H1 (cell line): Measurements from ENCODE around the gene ERCC6. TPM values are rescaled to one million over a fixed set of nuclear protein-coding genes. Genes with fewer than 3 reads are reported as not detected.

Source experiments
- CTCF ChIA-PET: fragments of 300-600 bp; sonication (Branson Sonifier 250); formaldehyde crosslinking; loops from one replicate; lab custom pipeline; 2021; ENCODE audit not compliant: partially characterized antibody; lab: Charles Lee
- POLR2A ChIA-PET: fragments of 300-600 bp; sonication (Branson Sonifier 250); formaldehyde crosslinking; loops from one replicate; lab custom pipeline; 2021; ENCODE audit warnings: inconsistent platforms; ENCODE audit not compliant: partially characterized antibody; lab: Charles Lee
- DNase-seq, 2 experiments: peaks; one replicate each; pipeline versions ENCODE4 v3.0.0 to v3.0.0-alpha.2; 2010 to 2022; ENCODE audit warnings: low spot score in 2 of 2, low read depth in 1 of 2, mixed read lengths in 1 of 2
- FAIRE-seq: peaks from 2 replicates; lab custom pipeline; 2011; peaks lifted over from hg19 to GRCh38; lab: Jason Lieb, UNC
- H2AFZ ChIP-seq: 2 replicates; pipeline ENCODE4 v1.8.1; 2012; ENCODE audit warnings: low read length, inconsistent platforms
- H2AK5ac ChIP-seq: 2 replicates; pipeline ENCODE4 v1.6.1; 2013; ENCODE audit warnings: low read depth, low read length
- H2BK120ac ChIP-seq: replicated peaks from 2 replicates; pipeline ENCODE3; 2013; ENCODE audit warnings: low read depth, low read length, inconsistent platforms
- H2BK12ac ChIP-seq: 2 replicates; pipeline ENCODE4 v1.6.1; 2013; ENCODE audit warnings: low read depth, low read length
- H2BK15ac ChIP-seq: 2 replicates; pipeline ENCODE4 v1.6.1; 2013; ENCODE audit warnings: low read length
- H2BK20ac ChIP-seq: 2 replicates; pipeline ENCODE4 v1.6.1; 2013; ENCODE audit warnings: low read length
- H2BK5ac ChIP-seq: 2 replicates; pipeline ENCODE4 v1.6.1; 2013; ENCODE audit warnings: low read depth, low read length
- H3K14ac ChIP-seq: 2 replicates; pipeline ENCODE4 v1.6.1; 2013; ENCODE audit warnings: inconsistent platforms; ENCODE audit not compliant: insufficient read length
- H3K18ac ChIP-seq: 2 replicates; pipeline ENCODE4 v1.6.1; 2013; ENCODE audit warnings: low read length; ENCODE audit errors: extremely low read depth
- H3K23ac ChIP-seq: 2 replicates; pipeline ENCODE4 v1.6.1; 2013; ENCODE audit warnings: inconsistent platforms; ENCODE audit not compliant: insufficient read length
- H3K23me2 ChIP-seq: 2 replicates; pipeline ENCODE4 v1.6.1; 2013; ENCODE audit warnings: low read depth, low read length
- H3K27ac ChIP-seq: 2 replicates; pipeline ENCODE4 v1.6.1; 2011; ENCODE audit warnings: low read depth, low read length, inconsistent platforms
- H3K27me3 ChIP-seq, 4 experiments: replicated peaks in 1 of 4; 1 replicate in 1 of 4; 2 replicates in 3 of 4; pipeline versions ENCODE4 v1.6.1 to v1.8.1; 2011 to 2013; ENCODE audit warnings: low read length in 3 of 4, mild to moderate bottlenecking in 3 of 4, inconsistent platforms in 2 of 4, mixed read lengths in 2 of 4, moderate library complexity in 1 of 4; ENCODE audit not compliant: control insufficient read depth in 3 of 4, insufficient read depth in 3 of 4; ENCODE audit errors: extremely low read depth in 1 of 4
- H3K36me3 ChIP-seq, 4 experiments: 2 replicates each; pipeline versions ENCODE4 v1.6.1 to v1.8.1; 2011 to 2013; ENCODE audit warnings: mild to moderate bottlenecking in 4 of 4, low read length in 3 of 4, moderate library complexity in 2 of 4, control low read depth in 1 of 4, inconsistent platforms in 1 of 4; ENCODE audit not compliant: insufficient read depth in 4 of 4, control insufficient read depth in 2 of 4
- H3K4ac ChIP-seq: replicated peaks from 2 replicates; pipeline ENCODE3; 2013; ENCODE audit warnings: low read length, low read depth, mixed read lengths, inconsistent platforms; ENCODE audit not compliant: insufficient read length
- H3K4me1 ChIP-seq, 4 experiments: replicated peaks in 1 of 4; 1 replicate in 1 of 4; 2 replicates in 3 of 4; pipeline versions ENCODE4 v1.6.1 to v1.8.1; 2011 to 2013; ENCODE audit warnings: low read length in 3 of 4, inconsistent platforms in 2 of 4, mixed read lengths in 1 of 4; ENCODE audit not compliant: insufficient read depth in 4 of 4, control insufficient read depth in 3 of 4
- H3K4me2 ChIP-seq, 2 experiments: 2 replicates each; pipeline versions ENCODE4 v1.6.1 to v1.8.1; 2011 to 2013; ENCODE audit warnings: low read depth in 2 of 2, low read length in 2 of 2, control low read depth in 1 of 2, inconsistent platforms in 1 of 2, mild to moderate bottlenecking in 1 of 2; ENCODE audit not compliant: insufficient read depth in 1 of 2
- H3K4me3 ChIP-seq, 4 experiments: fragments of 200-600, 300-600 bp in 1 of 4; sonication (generic), shearing (Covaris generic), sonication (Bioruptor Twin) in 1 of 4; 2 replicates each; pipeline versions ENCODE4 v1.5.1 to v1.8.1; 2011 to 2016; ENCODE audit warnings: low read length in 4 of 4, low read depth in 3 of 4, control low read depth in 2 of 4, inconsistent platforms in 2 of 4, mild to moderate bottlenecking in 2 of 4, mixed read lengths in 1 of 4, moderate library complexity in 1 of 4; ENCODE audit not compliant: insufficient read depth in 2 of 4; ENCODE audit errors: extremely low read depth in 1 of 4
- H3K56ac ChIP-seq: replicated peaks from 2 replicates; pipeline ENCODE3; 2013; ENCODE audit warnings: low read depth, mild to moderate bottlenecking, mixed read lengths, low read length, inconsistent platforms; ENCODE audit not compliant: insufficient read length
- H3K79me1 ChIP-seq: 2 replicates; pipeline ENCODE4 v1.6.1; 2013; ENCODE audit warnings: low read depth, low read length, control low read depth
- H3K79me2 ChIP-seq, 2 experiments: 2 replicates each; pipeline versions ENCODE4 v1.6.1 to v1.8.1; 2012 to 2013; ENCODE audit warnings: low read length in 2 of 2, mild to moderate bottlenecking in 2 of 2, inconsistent platforms in 1 of 2; ENCODE audit not compliant: insufficient read depth in 2 of 2, control insufficient read depth in 1 of 2
- H3K9ac ChIP-seq, 4 experiments: replicated peaks in 1 of 4; 1 replicate in 1 of 4; 2 replicates in 3 of 4; pipeline versions ENCODE4 v1.6.1 to v1.8.1; 2011 to 2013; ENCODE audit warnings: low read depth in 3 of 4, low read length in 3 of 4, control low read depth in 2 of 4, mild to moderate bottlenecking in 2 of 4, moderate library complexity in 2 of 4, inconsistent platforms in 1 of 4; ENCODE audit errors: extremely low read depth in 1 of 4
- H3K9me3 ChIP-seq, 2 experiments: 2 replicates each; pipeline versions ENCODE4 v1.6.1 to v1.8.1; 2012 to 2013; ENCODE audit warnings: mild to moderate bottlenecking in 2 of 2, moderate library complexity in 2 of 2, control low read depth in 1 of 2, inconsistent platforms in 1 of 2, low read depth in 1 of 2, low read length in 1 of 2, mixed read lengths in 1 of 2; ENCODE audit not compliant: insufficient read depth in 2 of 2
- H4K20me1 ChIP-seq, 2 experiments: replicated peaks in 1 of 2; 2 replicates each; pipeline versions ENCODE3 to v1.8.1; 2011 to 2013; ENCODE audit warnings: inconsistent platforms in 2 of 2, low read length in 2 of 2, mild to moderate bottlenecking in 1 of 2; ENCODE audit not compliant: insufficient read depth in 2 of 2, control insufficient read depth in 1 of 2
- H4K5ac ChIP-seq: 2 replicates; pipeline ENCODE4 v1.6.1; 2013; ENCODE audit warnings: low read length, low read depth, mixed read lengths, inconsistent platforms; ENCODE audit not compliant: insufficient read length
- H4K8ac ChIP-seq: 2 replicates; pipeline ENCODE4 v1.8.0; 2013; ENCODE audit warnings: mild to moderate bottlenecking, moderate library complexity, low read length, inconsistent platforms; ENCODE audit not compliant: insufficient read depth; ENCODE audit errors: extremely low read depth
- H4K91ac ChIP-seq: replicated peaks from 2 replicates; pipeline ENCODE3; 2013; ENCODE audit warnings: low read length, mixed read lengths, inconsistent platforms; ENCODE audit not compliant: insufficient read length
- WGBS, 2 experiments: shearing (Covaris generic) in 1 of 2; methylation state at CpG; one replicate each; pipeline versions ENCODE4 v1.1.6 to v1.1.7; 2013 to 2015; ENCODE audit warnings: low lambda C conversion rate in 2 of 2, mixed read lengths in 2 of 2, inconsistent platforms in 1 of 2, low coverage in 1 of 2, missing lambda C conversion rate in 1 of 2; ENCODE audit not compliant: insufficient replicate concordance in 2 of 2, insufficient coverage in 1 of 2, insufficient read length in 1 of 2; ENCODE audit errors: extremely low coverage in 1 of 2, missing lambda C conversion rate in 1 of 2; 5-methylcytosine and 5-hydroxymethylcytosine counted together
- polyA plus RNA-seq, 7 experiments: library from polyadenylated mRNA; depleted of rRNA in 3 of 7; stranded (reverse) in 5 of 7; unstranded in 2 of 7; fragments of >200 nt in 5 of 7; fragments of 200-250 nt in 2 of 7; gene quantifications; 1 replicate in 5 of 7; 2 replicates in 1 of 7; 4 replicates in 1 of 7; pipeline versions ENCODE4 v1.2.1 to v1.2.3, GENCODE V29; 2011 to 2013; ENCODE audit warnings: missing spikeins in 2 of 7, mixed read lengths in 2 of 7
- total RNA-seq: library from RNA; stranded (reverse); fragmentation: NEBNext Ultra II Directional; extraction: Animal tissue kit (Norgen Biotek cat#: 25700); gene quantifications from 2 replicates; pipeline ENCODE4 v1.2.1, GENCODE V29; 2021

Gene ERCC6
- total and polyA plus RNA-seq, 2 of the 8 experiments (the other 6 are each of a cell fraction or from before 2014, with no cell fraction given) = 4.1 to 11.9 TPM

DNA sequence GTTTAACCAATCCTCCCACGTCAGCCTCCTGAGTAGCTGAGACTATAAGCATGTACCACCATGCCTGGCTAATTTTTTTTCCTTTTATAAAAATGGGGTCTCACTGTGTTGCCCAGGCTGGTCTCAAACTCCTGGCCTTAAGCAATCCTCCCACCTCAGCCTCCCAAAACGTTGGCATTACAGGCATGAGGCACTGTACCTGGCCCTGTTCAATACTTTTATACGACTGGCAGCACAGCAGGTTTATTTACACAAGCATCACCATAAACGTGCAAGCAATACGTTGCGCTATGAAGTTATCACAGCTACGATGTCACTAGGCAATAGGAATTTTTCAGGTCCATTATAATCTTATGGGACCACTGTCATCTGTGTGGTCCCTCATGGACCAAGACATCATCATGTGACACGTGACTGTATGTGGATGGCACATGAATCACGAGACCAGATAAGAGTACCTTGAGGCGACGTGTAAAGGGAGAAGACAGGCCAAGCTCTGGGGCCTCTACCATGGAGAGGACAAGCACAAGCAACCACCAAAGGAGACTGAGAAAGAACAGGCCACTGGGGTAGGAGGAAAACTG is 36.7 kb upstream of the ERCC6 start:
- Histone ChIP-seq H3K4me2 (no peak overlapping the region), H4K8ac (no peak overlapping the region), H3K18ac (no peak overlapping the region), H3K23me2 (peaks cover 2% of the 10 kb centered on the region; the same call in 1 of the 2 replicates), H2BK15ac (no peak overlapping the region), H3K56ac (no peak overlapping the region), H3K79me1 (no peaks in the 10 kb centered on the region), H2BK20ac (no peak overlapping the region), H3K9ac (no peak overlapping the region), H2BK5ac (no peak overlapping the region), H3K4me3 (no peak overlapping the region), H2BK120ac (no peak overlapping the region), H4K20me1 (no peaks in the 10 kb centered on the region), H2AK5ac (no peak overlapping the region), H3K23ac (no peak overlapping the region), H3K4ac (no peak overlapping the region), H4K91ac (no peak overlapping the region), H3K36me3 (no peaks in the 10 kb centered on the region), H3K27me3 (no peaks in the 10 kb centered on the region), H3K4me1 (no peaks in the 10 kb centered on the region), H2AFZ (no peak overlapping the region), H2BK12ac (no peak overlapping the region), H3K27ac (no peak overlapping the region), H4K5ac (no peak overlapping the region), H3K79me2 (no peaks in the 10 kb centered on the region), H3K9me3 (no peaks in the 10 kb centered on the region), H3K14ac (no peak overlapping the region)
- WGBS, 2 experiments = 91% methylated on average over 11 of the region's 11 CpGs; no CpG with 5 or more reads in 1 of the 2 experiments
- no peak for FAIRE-seq
- no peak for DNase-seq
- CTCF ChIA-PET = interaction anchor here (0.6 to 2.2 kb wide), 4 partner anchors 18 to 242 kb away, joined by 3 to 7 read pairs (median 3); no protein-coding TSS in a partner anchor
- POLR2A ChIA-PET = no interaction called here
